Measurements from ENCODE around the gene MRPL19. TPM values are rescaled to one million over a fixed set of nuclear protein-coding genes. Genes with fewer than 3 reads are reported as not detected.

MRPL19 gene
- polyA plus RNA-seq, 1 experiment: 13.9 TPM

GRCh38 chr2:75634945-75635344 is 11.6 kb upstream of the MRPL19 start:
- ChIA-PET CTCF (interaction anchor here (0.8 to 2.9 kb wide), 5 partner anchors 13 to 168 kb away, joined by 3 to 13 read pairs (median 3); no protein-coding TSS in a partner anchor), POLR2A (no interaction called here)
- no peak for TF ChIP-seq CTCF (IDR thresholded peaks at IDR 0.05; ENCODE audit: insufficient read depth, low read depth, low read length)

DNA sequence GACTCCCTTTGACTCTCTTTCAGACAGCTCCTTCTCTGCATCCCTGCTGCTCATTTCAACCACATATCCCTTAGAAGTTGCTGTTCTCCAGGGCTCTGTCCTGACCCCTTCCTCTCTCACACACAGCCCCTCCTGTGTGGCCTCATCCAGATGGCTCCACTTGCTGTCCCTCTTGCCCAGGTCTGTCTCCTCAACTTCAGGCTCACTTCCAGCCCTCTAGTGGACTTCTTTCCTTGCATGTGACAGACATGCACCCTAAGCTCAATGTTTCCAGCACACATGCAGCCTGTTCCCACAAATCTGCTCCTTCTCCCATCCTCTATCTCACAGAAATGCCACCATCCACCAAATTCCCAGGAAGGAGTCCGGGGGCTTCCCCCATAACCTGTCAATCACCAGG is 9.0 kb upstream of the MRPL19 start:
- POLR2A ChIA-PET: no interaction called here
- CTCF ChIA-PET: interaction anchor here (1.1 to 2.6 kb wide), 4 partner anchors 10 to 73 kb away, joined by 3 to 12 read pairs (median 8); partner anchors contain the start of gene GCFC2
- no peak overlapping the region for H3K4me3 ChIP-seq (ENCODE audit: low read depth, low read length)
- no peaks in the 10 kb centered on the region for H3K36me3 ChIP-seq (ENCODE audit: control insufficient read depth, insufficient read depth, low read length)
- no peak for TF ChIP-seq CTCF (IDR thresholded peaks at IDR 0.05; ENCODE audit: insufficient read depth, low read depth, low read length)
- peaks cover 8% of the 10 kb centered on the region for H3K27me3 ChIP-seq (ENCODE audit: control insufficient read depth, insufficient read depth, low read length)
- DNase-seq (ENCODE audit: low read depth): no peak

More at GRCh38 chr2:75634945-75635344, 11.6 kb upstream of the MRPL19 start:
- Histone ChIP-seq H3K4me3 (ENCODE audit: low read depth, low read length) (no peak overlapping the region), H3K27me3 (ENCODE audit: control insufficient read depth, insufficient read depth, low read length) (peaks cover 8% of the 10 kb centered on the region), H3K36me3 (ENCODE audit: control insufficient read depth, insufficient read depth, low read length) (no peaks in the 10 kb centered on the region)
- DNase-seq (ENCODE audit: low read depth): no peak

GRCh38 chr2:75640621-75641121 is 5.9 kb upstream of the MRPL19 start:
- TF ChIP-seq CTCF (IDR thresholded peaks at IDR 0.05; ENCODE audit: insufficient read depth, low read depth, low read length): peak; percentile 100
- no peaks in the 10 kb centered on the region for H3K36me3 ChIP-seq (ENCODE audit: control insufficient read depth, insufficient read depth, low read length)
- POLR2A ChIA-PET: no interaction called here
- peaks cover 8% of the 10 kb centered on the region for H3K27me3 ChIP-seq (ENCODE audit: control insufficient read depth, insufficient read depth, low read length)
- peak; percentile 24 for DNase-seq (ENCODE audit: low read depth)
- CTCF ChIA-PET: interaction anchor here (0.6 to 2.7 kb wide), 28 partner anchors 10 to 976 kb away, joined by 3 to 37 read pairs (median 5); no protein-coding TSS in a partner anchor
- H3K4me3 ChIP-seq (ENCODE audit: low read depth, low read length): no peak overlapping the region

DNA sequence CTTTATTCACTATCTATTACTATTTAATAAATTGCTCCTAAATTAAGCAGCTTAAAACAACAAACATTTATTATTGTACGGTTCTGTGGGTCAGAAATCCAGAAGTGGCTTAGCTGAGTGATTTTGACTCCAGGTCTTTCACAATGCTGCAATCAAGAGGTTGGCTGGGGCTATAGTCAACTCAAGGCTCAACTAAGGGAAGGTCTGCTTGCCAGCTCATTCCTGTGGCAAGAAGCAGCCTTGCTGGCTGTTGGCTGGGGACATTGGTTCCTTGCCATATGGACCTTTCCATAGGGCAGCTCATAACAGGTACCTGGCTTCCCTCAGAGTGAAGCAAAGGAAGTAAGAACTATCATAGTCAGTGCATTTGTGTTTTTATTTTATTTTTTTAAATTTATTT is 5.0 kb upstream of the MRPL19 start:
- ChIA-PET CTCF (interaction anchor here (1.4 to 2.7 kb wide), 13 partner anchors 9 to 180 kb away, joined by 3 to 37 read pairs (median 5); no protein-coding TSS in a partner anchor), POLR2A (no interaction called here)
- H3K27me3 ChIP-seq (ENCODE audit: control insufficient read depth, insufficient read depth, low read length): peaks cover 7% of the 10 kb centered on the region
- H3K4me3 ChIP-seq (ENCODE audit: low read depth, low read length): no peak overlapping the region
- no peaks in the 10 kb centered on the region for H3K36me3 ChIP-seq (ENCODE audit: control insufficient read depth, insufficient read depth, low read length)
- no peak for DNase-seq (ENCODE audit: low read depth)
- no peak for TF ChIP-seq CTCF (IDR thresholded peaks at IDR 0.05; ENCODE audit: insufficient read depth, low read depth, low read length)

DNA sequence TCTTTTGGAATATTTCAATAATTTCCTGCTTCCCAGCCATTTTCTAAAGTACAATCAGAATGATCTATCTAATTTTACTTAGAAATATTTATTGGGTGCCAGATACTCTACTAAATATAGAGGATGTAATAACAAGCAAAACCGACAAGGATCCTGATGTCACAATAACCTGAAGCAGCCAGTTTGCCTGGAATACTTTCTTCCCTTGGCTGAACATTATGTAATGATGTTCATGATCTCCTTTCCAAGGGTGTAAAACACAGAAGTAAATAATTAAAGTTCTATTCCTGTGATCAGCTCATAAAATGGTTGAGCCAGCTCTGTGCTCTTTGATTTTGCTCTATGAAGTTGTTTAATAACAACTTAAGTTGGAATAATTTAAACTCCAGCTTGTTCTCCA is 2.6 kb upstream of the MRPL19 start:
- POLR2A ChIA-PET: no interaction called here
- CTCF ChIA-PET: no interaction called here
- no peak overlapping the region for H3K4me3 ChIP-seq (ENCODE audit: low read depth, low read length)
- no peak for TF ChIP-seq CTCF (IDR thresholded peaks at IDR 0.05; ENCODE audit: insufficient read depth, low read depth, low read length)
- H3K36me3 ChIP-seq (ENCODE audit: control insufficient read depth, insufficient read depth, low read length): no peaks in the 10 kb centered on the region
- no peak for DNase-seq (ENCODE audit: low read depth)
- no peaks in the 10 kb centered on the region; the same call in 1 of the 2 replicates for H3K27me3 ChIP-seq (ENCODE audit: control insufficient read depth, insufficient read depth, low read length)
